Measurements from ENCODE around the gene AUTS2.

DNA sequence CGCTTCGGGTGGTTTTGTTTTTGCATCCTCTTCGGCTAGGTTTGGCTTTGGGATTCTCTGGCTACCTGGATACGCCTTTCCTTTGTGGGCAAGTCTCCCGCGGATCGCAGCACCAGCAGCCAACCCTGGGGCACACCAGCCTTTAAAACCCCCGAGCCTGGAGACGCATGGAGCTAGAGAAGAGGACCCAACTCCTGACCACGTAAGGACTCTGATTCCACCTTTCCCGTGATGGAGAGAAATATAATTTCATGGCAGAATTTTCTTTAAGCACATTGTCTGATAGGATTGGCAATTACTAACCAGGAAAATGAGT, 998.3 kb downstream of the AUTS2 start:
- TF ChIP-seq POLR2A (IDR thresholded peaks at IDR 0.05; ENCODE audit: low read depth, low read length) (no peak), PAX5 (IDR thresholded peaks at IDR 0.05; ENCODE audit: insufficient read depth, low read length, severe bottlenecking) (no peak), POLR2AphosphoS5 (IDR thresholded peaks at IDR 0.05; ENCODE audit: low read depth, low read length) (no peak), TAF1 (IDR thresholded peaks at IDR 0.05; ENCODE audit: low read depth, low read length) (no peak), SPI1 (IDR thresholded peaks at IDR 0.05; ENCODE audit: low read depth, low read length) (no peak), POU2F2 (IDR thresholded peaks at IDR 0.05; ENCODE audit: low read depth, low read length) (no peak)

All from GM12891 (cell line).